ENCODE measurements around the gene HNRNPH1.
A peak's percentile ranks its signal among the peaks of the same experiment; 100 is the strongest.
"Not testable (repeated sequence)": the region's sequence is repeated elsewhere in the genome, so short reads cannot be mapped to it uniquely, and the experiment has no call there.

The HNRNPH1 gene

DNA sequence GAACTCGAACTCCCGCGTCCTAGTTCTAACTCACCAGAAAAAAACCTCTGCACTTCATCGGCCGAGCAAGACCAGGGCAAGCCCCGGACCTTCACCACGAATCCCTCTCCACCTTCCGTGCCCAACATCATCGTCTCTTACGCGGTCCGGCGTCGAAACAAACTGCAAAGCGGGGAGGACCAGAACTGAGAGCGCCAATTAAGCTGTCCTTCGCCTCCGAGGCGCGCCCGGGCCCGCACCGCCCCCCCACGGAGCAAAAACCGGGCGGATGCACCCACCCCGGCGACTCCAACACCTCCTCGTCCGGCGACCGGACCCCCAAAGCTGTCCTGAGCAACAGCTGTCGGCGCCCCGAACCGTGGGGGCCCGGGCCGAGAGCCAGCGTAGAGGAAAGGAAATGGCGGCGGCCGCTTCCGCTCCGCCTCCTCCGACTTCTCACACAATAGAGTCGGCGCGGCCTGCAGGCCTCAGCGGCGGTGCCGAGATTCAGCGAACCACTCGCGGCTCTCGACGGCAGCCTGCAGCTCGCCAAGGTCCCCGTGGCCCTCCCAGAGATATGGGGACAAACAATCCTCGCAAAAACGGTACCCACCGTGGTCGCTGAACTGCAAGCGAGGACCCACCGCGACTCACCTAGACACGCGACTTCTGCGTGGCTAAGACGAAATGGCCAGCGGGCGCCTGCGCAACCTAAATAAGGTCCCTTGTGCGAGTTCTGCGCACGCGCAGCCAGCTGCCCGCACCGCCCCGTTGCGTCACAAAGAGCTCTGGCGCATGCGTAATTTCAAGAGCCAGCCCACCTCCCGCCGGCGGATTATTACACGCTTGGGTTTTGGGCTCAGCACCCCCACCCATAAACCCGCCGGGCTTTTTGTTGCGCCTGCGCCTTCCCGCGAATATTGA, at the start of gene HNRNPH1:
Gene HNRNPH1, minus strand, starts transcription at position 669 of the 903 bp plus-strand sequence. Its CDS starts 538 bp downstream, at position 131.
- peak; percentile 94 for DNase-seq (ENCODE audit: low read depth, low spot score)

- DNase-seq (ENCODE audit: low read depth, low spot score) = no peak
Observed at GRCh38 chr5:179668391-179668790, 44.9 kb upstream of the HNRNPH1 start.

GRCh38 chr5:179661647-179662046, 38.2 kb upstream of the HNRNPH1 start:
- DNase-seq (ENCODE audit: low read depth, low spot score) = not testable (repeated sequence)

- not testable (repeated sequence) for DNase-seq (ENCODE audit: low read depth, low spot score)
Observed at GRCh38 chr5:179658179-179658856, 34.8 kb upstream of the HNRNPH1 start.

DNA sequence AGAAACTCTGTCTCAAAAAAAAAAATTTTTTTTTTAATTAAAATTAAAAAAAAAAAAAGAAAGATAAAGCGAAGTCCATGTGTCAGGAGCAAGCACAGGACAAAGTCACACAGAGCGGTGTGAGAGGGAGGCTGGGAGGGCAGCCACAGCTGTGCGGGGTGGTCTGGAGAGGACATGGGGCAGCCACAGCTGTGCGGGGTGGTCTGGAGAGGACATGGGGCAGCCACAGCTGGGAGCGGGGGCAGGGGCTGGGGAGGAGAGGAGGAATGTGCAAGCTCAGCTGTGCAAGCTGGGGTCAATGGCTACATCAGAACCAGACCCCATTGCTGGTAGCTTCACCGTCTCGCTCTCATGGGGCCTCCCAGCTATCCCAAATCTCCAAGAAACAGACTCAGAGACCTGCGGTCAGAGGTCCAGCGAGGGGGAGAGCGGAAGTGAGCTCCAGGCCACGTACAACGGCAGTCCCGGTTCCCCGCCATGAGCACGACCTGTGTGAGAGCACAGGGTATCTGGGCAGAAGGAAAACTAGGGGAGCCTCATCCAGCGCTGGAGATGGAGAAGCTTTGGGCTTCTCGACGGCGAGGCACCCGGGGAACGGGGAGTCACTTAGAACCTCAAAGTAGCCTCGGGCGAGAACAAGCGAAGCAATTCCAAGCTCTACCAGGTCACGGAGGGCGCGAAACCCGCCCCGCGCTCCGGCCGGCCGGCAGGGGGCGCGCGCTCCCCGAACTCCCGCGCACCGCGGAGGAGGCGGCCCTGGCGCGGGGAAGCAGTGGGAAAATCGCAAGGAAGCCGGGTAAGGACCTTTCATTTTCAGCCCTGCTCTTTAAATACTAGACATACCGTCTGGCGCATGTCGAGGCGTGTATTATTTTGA, 34.1 kb upstream of the HNRNPH1 start:
- DNase-seq (ENCODE audit: low read depth, low spot score) = not testable (repeated sequence)

DNA sequence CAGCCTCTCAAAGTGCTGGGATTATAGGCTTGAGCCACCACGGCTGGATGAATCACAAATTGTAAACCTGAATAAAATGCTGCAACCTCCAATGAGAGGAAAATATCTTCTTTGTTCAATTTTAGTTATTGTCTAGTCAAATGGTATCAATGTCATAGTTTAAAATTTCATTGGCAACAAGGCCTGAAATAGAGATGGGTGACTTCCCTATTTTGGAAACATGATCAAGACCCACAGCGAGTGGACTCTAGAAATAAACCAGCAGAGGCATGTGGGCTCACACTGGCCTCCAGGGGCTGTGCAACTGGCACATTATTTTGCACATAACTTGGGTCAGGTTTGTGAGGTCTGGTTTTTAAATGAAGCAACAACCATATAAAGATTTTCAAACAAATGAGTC, 29.7 kb upstream of the HNRNPH1 start:
- not testable (repeated sequence) for DNase-seq (ENCODE audit: low read depth, low spot score)

DNA sequence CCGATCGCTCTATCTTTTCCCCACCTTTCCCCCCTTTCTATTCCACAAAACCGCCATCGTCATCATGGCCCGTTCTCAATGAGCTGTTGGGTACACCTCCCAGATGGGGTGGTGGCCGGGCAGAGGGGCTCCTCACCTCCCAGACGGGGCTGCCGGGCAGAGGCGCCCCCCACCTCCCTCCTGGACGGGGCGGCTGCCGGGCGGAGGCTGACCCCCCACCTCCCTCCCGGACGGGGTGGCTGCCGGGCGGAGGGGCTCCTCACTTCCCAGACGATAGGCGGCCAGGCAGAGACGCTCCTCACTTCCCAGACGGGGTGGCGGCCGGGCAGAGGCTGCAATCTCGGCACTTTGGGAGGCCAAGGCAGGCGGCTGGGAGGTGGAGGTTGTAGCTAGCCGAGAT, 26.8 kb upstream of the HNRNPH1 start:
- not testable (repeated sequence) for DNase-seq (ENCODE audit: low read depth, low spot score)

- DNase-seq (ENCODE audit: low read depth, low spot score) = not testable (repeated sequence)
Observed at GRCh38 chr5:179649166-179649703, 25.8 kb upstream of the HNRNPH1 start.

DNA sequence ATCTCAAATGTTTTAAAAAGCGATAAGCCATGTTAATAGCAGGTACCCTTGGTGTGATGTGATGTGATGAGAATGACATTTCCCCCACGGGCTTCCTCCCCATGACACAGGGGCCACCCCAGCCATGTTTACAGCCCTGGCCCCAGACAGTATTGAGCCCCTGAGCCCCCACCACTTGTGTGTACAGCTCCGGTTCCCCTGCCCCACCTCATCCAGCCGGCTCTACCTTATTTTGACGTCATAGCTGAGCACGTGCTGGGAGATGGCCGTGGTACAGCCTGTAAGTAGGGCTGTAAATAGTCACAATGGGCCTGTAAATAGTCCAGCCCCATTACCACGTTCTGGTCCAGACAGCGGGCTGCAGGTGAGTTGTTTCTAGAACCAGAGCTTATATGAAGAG, 24.9 kb upstream of the HNRNPH1 start:
- DNase-seq (ENCODE audit: low read depth, low spot score) = no peak

GRCh38 chr5:179644766-179645165, 21.3 kb upstream of the HNRNPH1 start:
- DNase-seq (ENCODE audit: low read depth, low spot score) = not testable (repeated sequence)

DNA sequence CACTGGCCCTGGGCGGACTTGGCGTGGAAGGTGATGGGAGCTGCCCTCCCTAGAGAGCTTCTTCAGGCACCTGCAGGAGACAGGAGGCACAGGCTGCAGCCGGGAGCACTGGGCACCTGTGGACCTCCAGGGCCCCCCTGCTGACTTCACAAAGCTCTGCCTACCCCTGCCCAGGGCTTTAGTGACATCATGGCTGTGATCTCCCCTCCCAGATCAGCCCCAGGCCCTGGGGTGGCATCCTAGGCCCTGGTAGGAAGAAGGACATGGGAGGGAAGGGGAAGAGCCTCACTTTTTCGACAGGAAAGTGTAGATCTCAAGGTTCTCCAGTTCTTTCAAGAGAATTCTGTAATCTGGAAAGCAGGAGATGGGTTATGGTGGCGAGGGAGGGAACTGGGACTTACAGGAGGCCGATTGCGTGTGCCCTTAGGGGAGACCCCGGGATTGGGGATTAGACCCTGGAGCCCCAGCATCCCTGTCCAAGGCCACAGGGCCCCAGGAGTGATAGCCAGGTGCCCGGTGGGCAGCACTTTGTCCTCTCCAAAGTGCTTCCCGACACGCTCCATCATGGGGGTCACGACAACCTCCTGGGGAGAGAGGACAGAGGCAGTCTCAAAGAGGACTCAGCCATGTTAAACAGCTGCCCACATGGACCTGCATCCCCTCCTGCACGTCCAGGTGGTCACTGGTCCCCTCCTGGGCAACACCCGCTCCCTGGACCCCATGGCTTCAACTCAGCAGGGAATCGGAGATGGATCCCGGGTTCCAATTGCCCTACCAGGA, 19.9 kb upstream of the HNRNPH1 start:
- DNase-seq (ENCODE audit: low read depth, low spot score) = not testable (repeated sequence)

DNA sequence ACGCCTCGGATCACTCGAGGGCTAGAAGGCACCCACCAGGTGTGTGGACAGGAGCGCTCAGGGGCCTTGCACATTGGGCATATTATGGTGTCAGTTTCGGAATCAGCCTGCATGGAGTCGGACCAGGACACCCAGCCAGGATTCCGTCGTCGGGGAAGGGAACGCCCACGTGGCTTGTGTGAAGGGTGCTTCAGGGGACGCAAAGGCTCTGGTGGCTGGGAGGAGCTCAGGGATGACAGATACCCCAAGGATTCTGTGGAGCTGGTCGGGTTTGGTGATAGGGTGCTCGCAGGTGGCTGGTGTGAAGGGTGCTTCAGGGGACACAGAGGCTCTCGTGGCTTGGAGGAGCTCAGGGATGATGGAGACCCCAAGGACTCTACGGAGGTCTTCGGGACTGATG, 19.2 kb upstream of the HNRNPH1 start:
- DNase-seq (ENCODE audit: low read depth, low spot score) = not testable (repeated sequence)

DNA sequence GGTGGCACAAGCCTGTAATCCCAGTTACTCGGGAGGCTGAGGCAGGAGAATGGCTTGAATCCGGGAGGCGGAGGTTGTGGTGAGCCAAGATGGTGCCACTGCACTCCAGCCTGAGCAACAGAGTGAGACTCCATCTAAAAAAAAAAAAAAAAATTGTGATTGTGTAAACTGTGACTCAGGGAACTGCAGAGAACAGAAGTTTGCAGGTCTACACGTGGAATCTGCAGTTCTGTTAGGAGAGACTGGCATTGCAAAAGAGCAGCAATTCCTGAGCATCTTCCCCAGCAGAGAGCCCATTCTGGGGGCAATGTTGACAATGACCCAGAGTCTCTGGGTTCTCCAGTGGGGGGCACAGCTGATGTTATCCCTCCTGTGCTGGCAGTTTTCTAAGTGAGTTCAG, 18.3 kb upstream of the HNRNPH1 start:
- not testable (repeated sequence) for DNase-seq (ENCODE audit: low read depth, low spot score)

DNA sequence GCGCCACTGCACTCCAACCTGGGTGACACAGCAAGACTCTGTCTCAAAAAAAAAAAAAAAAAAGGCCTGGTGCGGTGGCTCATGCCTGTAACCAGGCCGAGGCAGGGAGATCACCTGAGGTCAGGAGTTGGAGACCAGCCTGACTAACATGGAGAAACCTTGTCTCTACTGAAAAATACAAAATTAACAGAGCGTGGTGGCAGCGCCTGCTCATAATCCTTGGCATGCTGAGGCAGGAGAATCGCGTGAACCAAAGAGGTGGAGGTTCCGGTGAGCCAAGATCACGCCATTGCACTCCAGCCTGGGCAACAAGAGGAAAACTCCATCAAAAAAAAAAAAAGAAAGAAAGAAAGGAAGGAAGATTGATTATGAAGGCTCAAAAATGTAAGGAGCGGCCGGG, 15.8 kb upstream of the HNRNPH1 start:
- DNase-seq (ENCODE audit: low read depth, low spot score) = not testable (repeated sequence)

DNA sequence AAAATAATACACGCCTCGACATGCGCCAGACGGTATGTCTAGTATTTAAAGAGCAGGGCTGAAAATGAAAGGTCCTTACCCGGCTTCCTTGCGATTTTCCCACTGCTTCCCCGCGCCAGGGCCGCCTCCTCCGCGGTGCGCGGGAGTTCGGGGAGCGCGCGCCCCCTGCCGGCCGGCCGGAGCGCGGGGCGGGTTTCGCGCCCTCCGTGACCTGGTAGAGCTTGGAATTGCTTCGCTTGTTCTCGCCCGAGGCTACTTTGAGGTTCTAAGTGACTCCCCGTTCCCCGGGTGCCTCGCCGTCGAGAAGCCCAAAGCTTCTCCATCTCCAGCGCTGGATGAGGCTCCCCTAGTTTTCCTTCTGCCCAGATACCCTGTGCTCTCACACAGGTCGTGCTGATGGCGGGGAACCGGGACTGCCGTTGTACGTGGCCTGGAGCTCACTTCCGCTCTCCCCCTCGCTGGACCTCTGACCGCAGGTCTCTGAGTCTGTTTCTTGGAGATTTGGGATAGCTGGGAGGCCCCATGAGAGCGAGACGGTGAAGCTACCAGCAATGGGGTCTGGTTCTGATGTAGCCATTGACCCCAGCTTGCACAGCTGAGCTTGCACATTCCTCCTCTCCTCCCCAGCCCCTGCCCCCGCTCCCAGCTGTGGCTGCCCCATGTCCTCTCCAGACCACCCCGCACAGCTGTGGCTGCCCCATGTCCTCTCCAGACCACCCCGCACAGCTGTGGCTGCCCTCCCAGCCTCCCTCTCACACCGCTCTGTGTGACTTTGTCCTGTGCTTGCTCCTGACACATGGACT, 11.1 kb upstream of the HNRNPH1 start:
- not testable (repeated sequence) for DNase-seq (ENCODE audit: low read depth, low spot score)

GRCh38 chr5:179633501-179634369, 10.3 kb upstream of the HNRNPH1 start:
- DNase-seq (ENCODE audit: low read depth, low spot score) = not testable (repeated sequence)

- no peak for DNase-seq (ENCODE audit: low read depth, low spot score)
Observed at GRCh38 chr5:179624841-179625271, 1.4 kb upstream of the HNRNPH1 start.

DNA sequence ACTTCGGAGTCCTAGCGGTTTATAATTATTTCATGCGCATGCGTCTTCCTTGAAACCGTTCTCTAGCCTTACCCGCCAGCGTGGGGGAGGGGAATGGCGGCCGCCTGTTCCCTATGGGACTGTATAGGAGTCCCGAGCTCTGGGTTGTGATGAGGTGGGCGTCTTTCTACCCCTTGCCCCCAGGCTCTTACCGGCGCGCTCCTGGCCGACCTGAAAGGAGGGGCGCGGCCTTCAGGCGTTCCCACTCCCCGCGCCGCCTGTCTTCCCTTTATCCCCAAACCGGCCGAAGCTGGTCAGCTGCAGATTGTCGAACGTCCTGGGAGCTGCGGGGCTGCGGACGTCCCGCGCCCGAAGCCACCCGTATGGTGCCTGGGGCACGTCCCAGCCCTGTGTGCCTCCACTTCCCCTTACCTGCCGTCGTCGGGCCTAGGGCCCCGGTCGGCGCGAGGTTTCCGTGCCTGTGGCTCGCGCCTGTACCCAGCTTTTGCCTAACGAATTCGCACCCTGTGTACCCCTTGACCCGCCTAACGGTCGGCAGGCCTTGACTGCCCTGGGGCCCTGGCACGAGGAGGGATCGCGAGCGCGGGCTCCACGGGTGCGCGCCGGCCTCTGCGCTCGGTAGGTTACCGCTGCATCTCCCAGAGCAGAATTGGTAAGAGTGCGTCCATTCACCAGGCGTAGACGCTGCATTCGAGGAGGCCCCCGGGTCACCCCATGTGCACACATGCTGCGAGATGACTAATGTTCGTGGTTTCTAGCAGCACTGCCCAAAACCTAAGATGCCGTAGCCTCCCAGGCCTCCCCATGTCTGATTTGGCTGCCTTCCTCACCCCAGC, 653 bp upstream of the HNRNPH1 start:
- DNase-seq (ENCODE audit: low read depth, low spot score) = peak; percentile 17

All from activated naive CD8-positive, alpha-beta T cell treated with anti-CD3 and anti-CD28 coated beads, Interleukin-2, amount 50 U/mL, for 16 hours (primary cell).